Activated T-helper 1 cell treated with anti-CD3 and anti-CD28 coated beads, Interleukin-12 subunit alpha, Interleukin-12 subunit beta, Interleukin-2, Interleukin-4 antibody, amounts not matched to agents 30 ng/mL and 10 ng/mL and 1 ng/mL, durations not matched to agents 14 hours and 24 hours and 36 hours (primary cell): ENCODE data around the gene ADD1. TPM values are rescaled to one million over a fixed set of nuclear protein-coding genes. Genes with fewer than 3 reads are reported as not detected.

Source experiments
- DNase-seq: peaks from one replicate; pipeline ENCODE4 v3.0.0; 2021; ENCODE audit warnings: low spot score
- H3K27ac Mint-ChIP-seq: one replicate; pipeline ENCODE4 v1.8.0; 2021; ENCODE audit warnings: mild to moderate bottlenecking, mixed read lengths
- H3K27me3 Mint-ChIP-seq: one replicate; pipeline ENCODE4 v1.8.0; 2022; ENCODE audit warnings: mild to moderate bottlenecking, moderate library complexity, mixed read lengths; ENCODE audit not compliant: insufficient read depth
- H3K36me3 Mint-ChIP-seq: one replicate; pipeline ENCODE4 v1.8.0; 2021; ENCODE audit warnings: low read depth, mixed read lengths
- H3K4me1 Mint-ChIP-seq: one replicate; pipeline ENCODE4 v1.8.0; 2021; ENCODE audit warnings: low read depth, mixed read lengths
- H3K4me3 Mint-ChIP-seq: one replicate; pipeline ENCODE4 v1.8.0; 2021; ENCODE audit warnings: mild to moderate bottlenecking, moderate library complexity, mixed read lengths
- H3K9me3 Mint-ChIP-seq: one replicate; pipeline ENCODE4 v1.8.0; 2021; ENCODE audit warnings: mixed read lengths
- intact Hi-C: fragments of 100-400 bp; cut with micrococcal nuclease; formaldehyde crosslinking; loops from one replicate; pipeline ENCODE4 v1.15.1; 2024
- total RNA-seq: library from RNA; stranded (reverse); gene quantifications from 2 replicates; pipeline ENCODE4 v1.2.3, GENCODE V29; 2022

The ADD1 gene
- total RNA-seq, 1 donor from 2014 or later = 200 TPM

DNA sequence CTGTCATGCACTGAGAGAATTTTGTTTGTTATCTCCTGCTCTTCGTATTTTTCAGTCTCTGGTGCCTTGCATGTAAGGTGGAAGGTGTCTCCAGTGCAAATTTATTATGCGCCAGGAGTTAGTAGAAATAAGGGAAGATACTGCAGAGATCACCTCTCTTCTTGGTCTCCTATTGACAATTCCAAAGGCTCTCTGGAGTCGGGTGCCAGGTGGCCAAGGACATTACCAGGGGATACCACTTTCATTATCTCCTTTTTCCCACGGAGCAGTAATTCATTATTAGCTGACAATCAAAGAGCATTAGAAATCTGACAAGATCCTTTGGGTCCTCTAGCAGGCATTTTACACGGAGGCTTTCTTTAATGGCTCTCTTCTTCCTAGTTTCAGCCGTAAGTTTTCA is 26.0 kb downstream of the ADD1 start:
- Mint-ChIP-seq H3K27me3 (no peaks in the 10 kb centered on the region), H3K9me3 (no peaks in the 10 kb centered on the region), H3K36me3 (peaks cover 7% of the 10 kb centered on the region), H3K4me1 (peaks cover 53% of the 10 kb centered on the region), H3K27ac (no peak overlapping the region), H3K4me3 (no peak overlapping the region)
- no peak for DNase-seq
- intact Hi-C loops = no loop called here

DNA sequence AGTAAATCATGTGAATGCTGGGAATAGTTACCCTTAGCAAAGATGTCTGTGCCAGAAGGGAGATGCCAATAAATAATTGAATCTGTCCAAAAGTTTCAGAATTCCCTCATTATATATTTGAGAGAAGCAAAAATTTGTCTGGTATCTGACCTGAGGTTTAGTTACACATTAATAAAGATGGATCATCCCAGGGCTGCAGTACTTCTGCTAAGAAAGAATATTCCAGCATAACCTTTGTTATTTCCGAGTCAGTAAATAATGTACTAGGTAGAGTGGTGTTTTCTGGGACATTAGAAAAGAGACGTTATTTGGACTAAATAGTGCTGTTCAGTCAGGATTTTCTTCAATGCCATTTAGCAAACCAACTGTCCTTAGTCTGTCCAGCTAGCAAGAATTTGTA is 26.4 kb downstream of the ADD1 start:
- intact Hi-C loops = no loop called here
- H3K27ac Mint-ChIP-seq = no peak overlapping the region
- no peaks in the 10 kb centered on the region for H3K9me3 Mint-ChIP-seq
- H3K4me3 Mint-ChIP-seq = no peak overlapping the region
- peaks cover 7% of the 10 kb centered on the region for H3K36me3 Mint-ChIP-seq
- no peak for DNase-seq
- H3K27me3 Mint-ChIP-seq = no peaks in the 10 kb centered on the region
- peaks cover 53% of the 10 kb centered on the region for H3K4me1 Mint-ChIP-seq

DNA sequence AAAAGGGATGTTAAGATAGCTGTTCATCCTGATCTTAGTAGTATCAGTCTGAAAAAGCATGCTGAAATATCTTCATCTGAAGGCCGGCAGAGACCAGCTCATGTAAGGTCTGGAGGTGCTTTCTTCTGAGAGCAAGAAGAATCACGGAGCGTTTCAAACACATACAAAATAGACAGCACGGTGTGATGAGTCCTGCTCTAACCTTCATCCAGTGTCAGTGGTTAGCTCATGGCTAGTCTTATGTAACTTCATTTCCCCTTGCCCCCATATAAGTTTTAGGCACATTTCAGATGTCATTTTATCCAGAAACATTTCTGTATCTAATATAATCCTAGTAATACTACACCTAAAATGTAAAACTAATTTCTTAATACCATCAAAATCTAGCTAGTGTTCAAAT is 27.8 kb downstream of the ADD1 start:
- Mint-ChIP-seq H3K4me3 (no peak overlapping the region), H3K9me3 (no peaks in the 10 kb centered on the region)
- intact Hi-C loops = no loop called here

DNA sequence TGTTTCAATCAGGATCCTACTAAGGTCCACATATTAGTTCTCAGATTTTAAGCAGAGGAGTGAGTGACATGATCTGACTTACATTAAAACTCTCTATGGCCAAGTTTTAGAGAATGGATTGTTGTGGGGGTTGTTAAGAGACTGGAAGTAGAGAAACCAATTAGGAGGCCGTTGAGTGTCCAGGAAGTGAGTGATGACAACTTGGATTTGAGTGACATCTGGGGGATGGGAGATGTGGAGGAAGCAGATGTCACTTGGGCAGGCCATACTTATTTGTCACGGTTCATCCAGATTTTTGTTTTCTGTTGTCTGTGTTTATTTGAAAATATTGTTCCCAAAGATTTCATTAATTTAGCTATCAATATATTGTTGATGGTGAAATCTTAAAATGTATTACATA is 28.3 kb downstream of the ADD1 start:
- Mint-ChIP-seq H3K9me3 (no peaks in the 10 kb centered on the region), H3K4me3 (no peak overlapping the region), H3K27me3 (no peaks in the 10 kb centered on the region), H3K36me3 (peaks cover 16% of the 10 kb centered on the region), H3K4me1 (peaks cover 63% of the 10 kb centered on the region), H3K27ac (peak overlapping the region; percentile 18)
- DNase-seq = no peak
- intact Hi-C loops = no loop called here

More for the DNA sequence above, 27.8 kb downstream of the ADD1 start:
- Mint-ChIP-seq H3K36me3 (peaks cover 15% of the 10 kb centered on the region), H3K27ac (no peak overlapping the region), H3K27me3 (no peaks in the 10 kb centered on the region), H3K4me1 (peaks cover 63% of the 10 kb centered on the region)
- no peak for DNase-seq

DNA sequence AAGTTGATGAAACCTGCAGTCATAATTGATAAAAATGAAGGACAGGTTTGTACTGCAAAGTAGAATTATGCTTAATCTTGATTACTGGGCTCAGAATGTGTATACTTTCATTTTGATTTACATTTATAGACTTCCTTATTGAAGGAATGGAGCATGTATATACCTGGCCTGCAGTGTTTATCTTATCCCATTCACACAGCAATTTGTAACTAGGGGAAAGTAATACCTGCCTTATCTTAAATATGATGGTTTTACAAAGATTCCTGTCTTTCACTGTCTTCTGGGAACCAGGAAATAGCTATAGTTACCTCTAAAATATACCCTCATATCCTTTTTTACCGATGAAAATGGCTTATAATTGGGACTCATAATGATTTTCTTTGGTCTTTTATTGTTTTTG is 29.7 kb downstream of the ADD1 start:
- Mint-ChIP-seq H3K4me1 (peaks cover 63% of the 10 kb centered on the region), H3K27me3 (no peaks in the 10 kb centered on the region), H3K9me3 (no peaks in the 10 kb centered on the region), H3K4me3 (no peak overlapping the region), H3K27ac (no peak overlapping the region), H3K36me3 (peaks cover 22% of the 10 kb centered on the region)
- DNase-seq = no peak
- intact Hi-C loops = no loop called here

DNA sequence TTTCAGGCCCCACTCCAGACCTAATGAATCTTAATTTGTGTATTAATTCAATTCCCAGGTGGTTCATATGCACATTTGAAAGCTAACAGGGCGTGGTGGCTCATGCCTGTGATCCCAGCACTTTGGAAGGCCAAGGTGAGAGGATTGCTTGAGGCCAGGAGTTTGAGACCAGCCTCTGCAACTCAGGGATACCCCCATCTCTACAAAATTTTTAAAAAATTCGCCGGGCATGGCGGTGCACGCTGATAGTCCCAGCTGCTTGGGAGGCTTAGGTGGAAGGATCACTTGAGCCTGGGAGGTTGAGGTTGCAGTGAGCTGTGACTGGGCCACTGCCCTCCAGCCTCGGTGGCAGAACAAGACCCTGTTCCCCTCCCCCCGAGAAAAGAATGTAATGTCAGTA is 31.2 kb downstream of the ADD1 start:
- intact Hi-C loops = no loop called here
- no peak for DNase-seq
- Mint-ChIP-seq H3K36me3 (peaks cover 24% of the 10 kb centered on the region), H3K4me1 (peaks cover 52% of the 10 kb centered on the region), H3K4me3 (no peak overlapping the region), H3K27me3 (no peaks in the 10 kb centered on the region), H3K9me3 (no peaks in the 10 kb centered on the region), H3K27ac (no peak overlapping the region)

DNA sequence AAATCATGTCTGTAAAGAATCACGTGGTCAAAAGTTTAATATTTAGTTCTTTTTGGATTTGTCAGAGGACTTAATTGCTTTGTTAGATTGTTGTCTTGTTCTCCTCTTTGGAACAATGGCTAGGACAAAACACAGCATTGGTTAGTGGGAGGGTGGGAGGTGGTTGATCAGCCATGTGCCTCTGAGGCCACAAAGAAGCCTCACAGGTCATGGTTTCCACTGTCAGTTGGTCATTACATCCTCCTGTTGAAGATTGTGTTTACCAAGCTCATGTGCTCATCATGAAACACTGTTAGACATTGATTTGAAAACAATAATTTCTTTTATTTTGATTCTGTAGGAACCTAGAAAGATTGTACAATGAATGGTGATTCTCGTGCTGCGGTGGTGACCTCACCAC is 31.9 kb downstream of the ADD1 start:
- Mint-ChIP-seq H3K27me3 (no peaks in the 10 kb centered on the region), H3K4me3 (no peak overlapping the region), H3K36me3 (peaks cover 26% of the 10 kb centered on the region), H3K27ac (peak overlapping the region; percentile 30), H3K9me3 (no peaks in the 10 kb centered on the region), H3K4me1 (peaks cover 45% of the 10 kb centered on the region)
- no peak for DNase-seq
- intact Hi-C loops = no loop called here

DNA sequence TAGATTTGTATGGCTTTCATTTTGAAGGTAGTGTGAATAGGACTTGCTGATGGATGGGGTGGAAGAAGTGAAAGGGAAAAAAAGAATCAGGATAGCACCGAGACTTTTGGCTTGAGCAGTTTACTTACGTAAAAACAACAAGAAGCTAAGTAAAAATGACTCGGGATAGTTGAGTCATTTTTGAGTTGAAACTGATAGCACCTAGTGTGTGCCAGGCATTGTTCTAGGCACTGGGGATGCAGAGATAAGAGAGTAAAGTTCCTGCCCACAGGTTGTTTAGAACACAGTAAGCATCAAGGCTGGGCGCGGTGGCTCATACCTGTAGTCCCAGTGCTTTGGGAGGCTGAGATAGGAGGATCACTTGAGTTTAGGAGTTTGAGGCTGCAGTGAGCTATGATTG is 34.7 kb downstream of the ADD1 start:
- Mint-ChIP-seq H3K27ac (peak overlapping the region; percentile 49), H3K4me3 (no peak overlapping the region), H3K36me3 (peaks cover 26% of the 10 kb centered on the region), H3K4me1 (peaks cover 26% of the 10 kb centered on the region), H3K27me3 (no peaks in the 10 kb centered on the region), H3K9me3 (no peaks in the 10 kb centered on the region)
- no peak for DNase-seq
- intact Hi-C loops = no loop called here

DNA sequence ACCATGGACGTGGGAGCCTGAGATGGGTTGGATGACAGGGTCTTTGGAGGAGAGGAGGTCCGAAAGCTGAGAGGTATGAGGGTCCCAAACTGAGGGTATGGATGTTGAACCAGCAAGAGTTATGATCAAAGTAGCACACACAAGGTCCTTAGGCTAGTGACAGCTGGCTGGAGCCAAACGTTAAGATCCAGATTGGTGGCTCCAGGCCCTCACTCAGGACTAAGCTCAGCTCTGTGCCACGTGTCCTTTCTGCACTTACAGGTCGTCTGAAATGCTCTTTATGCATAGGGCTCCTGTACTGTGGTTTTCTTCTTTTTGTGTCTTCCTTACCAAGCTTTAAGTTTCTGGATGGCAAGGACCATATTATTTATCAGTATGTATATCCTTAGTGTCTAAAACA is 35.4 kb downstream of the ADD1 start:
- Mint-ChIP-seq H3K36me3 (peaks cover 27% of the 10 kb centered on the region), H3K9me3 (no peaks in the 10 kb centered on the region), H3K27ac (no peak overlapping the region), H3K4me1 (peaks cover 24% of the 10 kb centered on the region), H3K4me3 (no peak overlapping the region), H3K27me3 (no peaks in the 10 kb centered on the region)
- no peak for DNase-seq
- intact Hi-C loops = no loop called here

DNA sequence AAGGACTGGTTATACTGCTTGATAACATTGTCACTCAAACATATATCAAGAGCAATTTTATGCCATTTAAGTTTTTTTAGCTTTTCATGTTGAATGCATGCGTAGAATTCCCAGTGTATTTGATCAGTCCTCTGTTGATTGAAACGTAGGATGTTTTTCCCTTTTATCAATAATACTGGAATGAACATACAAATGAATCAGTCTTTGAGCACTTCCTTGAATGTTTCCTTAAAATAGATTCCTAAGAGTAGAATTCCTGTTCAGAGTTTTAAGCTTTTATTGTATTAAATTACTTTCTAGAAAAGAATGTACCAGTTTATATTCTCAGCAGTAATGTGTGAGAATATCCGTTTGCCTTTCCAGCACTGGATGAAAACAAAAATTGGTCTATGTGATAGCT is 37.8 kb downstream of the ADD1 start:
- Mint-ChIP-seq H3K4me1 (peaks cover 20% of the 10 kb centered on the region), H3K9me3 (no peaks in the 10 kb centered on the region), H3K4me3 (no peak overlapping the region), H3K27me3 (no peaks in the 10 kb centered on the region), H3K36me3 (peaks cover 31% of the 10 kb centered on the region), H3K27ac (no peak overlapping the region)
- no peak for DNase-seq
- intact Hi-C loops = no loop called here

DNA sequence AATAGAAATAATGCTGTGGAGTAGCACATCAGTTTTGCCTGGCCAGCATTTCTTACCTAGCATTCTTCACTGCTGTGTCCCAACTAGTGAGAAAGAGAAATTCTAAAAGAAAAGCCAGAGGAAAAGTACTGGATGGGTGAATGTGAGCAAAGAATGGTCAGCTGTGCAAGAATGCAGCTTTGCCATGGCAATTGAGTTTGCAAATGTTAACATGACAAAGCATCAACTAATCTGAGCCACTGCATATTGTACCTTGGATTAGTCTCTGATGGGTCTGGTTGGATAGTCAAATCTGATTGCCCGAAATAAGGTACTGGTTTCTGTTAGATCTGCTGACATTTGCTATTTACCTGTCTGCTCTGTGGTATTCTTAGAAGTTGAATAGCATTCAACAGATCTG is 38.7 kb downstream of the ADD1 start:
- H3K4me1 Mint-ChIP-seq = peaks cover 19% of the 10 kb centered on the region
- DNase-seq = no peak
- no peak overlapping the region for H3K27ac Mint-ChIP-seq
- intact Hi-C loops = no loop called here
- no peak overlapping the region for H3K4me3 Mint-ChIP-seq
- no peaks in the 10 kb centered on the region for H3K27me3 Mint-ChIP-seq
- H3K9me3 Mint-ChIP-seq = no peaks in the 10 kb centered on the region
- H3K36me3 Mint-ChIP-seq = peaks cover 33% of the 10 kb centered on the region

DNA sequence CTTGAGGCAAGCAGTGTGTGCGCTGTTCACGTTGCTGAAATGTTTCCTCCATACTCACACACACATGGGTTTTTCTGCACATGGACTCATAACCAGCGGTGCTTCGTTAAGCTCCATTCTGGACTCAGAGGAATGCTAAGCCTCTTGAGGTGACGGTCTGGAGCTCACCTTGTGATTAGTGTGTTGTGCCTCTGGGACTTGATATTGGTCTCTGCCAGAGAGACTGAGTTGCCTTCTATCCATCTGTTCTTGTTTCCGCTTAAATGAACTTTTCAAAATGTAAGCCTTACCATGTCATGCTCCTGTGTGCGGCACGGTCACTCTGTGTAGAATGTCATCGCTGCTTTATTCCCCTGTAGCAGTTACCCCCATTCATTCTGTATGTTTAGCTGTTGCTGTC is 42.5 kb downstream of the ADD1 start:
- no peak for DNase-seq
- Mint-ChIP-seq H3K4me1 (peaks cover 8% of the 10 kb centered on the region), H3K27me3 (no peaks in the 10 kb centered on the region), H3K4me3 (no peak overlapping the region), H3K36me3 (peaks cover 29% of the 10 kb centered on the region), H3K27ac (no peak overlapping the region), H3K9me3 (no peaks in the 10 kb centered on the region)
- intact Hi-C loops = no loop called here

DNA sequence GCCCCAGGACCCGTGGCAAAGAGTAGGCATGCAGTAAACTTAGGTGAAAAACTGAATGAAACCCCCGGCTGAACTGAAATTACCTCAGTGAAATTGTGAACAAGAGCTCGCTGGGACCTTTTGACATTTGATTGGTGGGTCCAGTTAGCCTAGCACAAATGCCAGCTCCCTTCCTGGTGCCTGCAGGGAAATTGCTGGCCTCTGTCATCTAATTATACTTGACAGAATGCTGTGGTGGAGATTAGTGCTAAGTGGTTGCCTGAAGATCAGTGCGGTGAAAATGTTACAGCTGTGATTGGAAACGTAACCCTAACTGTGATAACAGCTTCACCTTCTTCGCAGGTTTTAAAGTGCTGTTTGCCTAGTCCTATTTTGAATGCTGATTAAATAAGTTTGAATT is 43.0 kb downstream of the ADD1 start:
- intact Hi-C loops = no loop called here
- peaks cover 30% of the 10 kb centered on the region for H3K36me3 Mint-ChIP-seq
- H3K4me3 Mint-ChIP-seq = no peak overlapping the region
- DNase-seq = no peak
- no peak overlapping the region for H3K27ac Mint-ChIP-seq
- H3K4me1 Mint-ChIP-seq = peaks cover 11% of the 10 kb centered on the region
- no peaks in the 10 kb centered on the region for H3K9me3 Mint-ChIP-seq
- H3K27me3 Mint-ChIP-seq = no peaks in the 10 kb centered on the region

DNA sequence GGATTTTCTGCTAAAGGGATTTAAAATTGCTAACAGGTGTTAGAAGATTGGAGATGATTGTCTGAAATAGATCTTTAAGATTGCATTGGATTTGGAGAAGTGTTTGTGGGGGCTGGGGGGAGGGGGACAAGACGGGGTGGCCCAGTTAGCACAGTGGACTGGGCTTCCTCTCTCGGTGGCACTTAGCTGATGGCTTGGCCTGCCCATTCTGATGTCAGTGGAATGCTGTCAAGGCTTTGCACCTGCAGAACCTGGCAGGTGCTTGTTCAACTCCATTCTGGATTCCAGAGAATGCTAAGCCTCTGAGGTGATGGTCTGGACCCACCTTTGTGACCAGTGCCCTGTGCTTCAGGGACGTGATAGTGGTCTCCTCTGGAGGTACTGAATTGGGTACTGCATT is 43.7 kb downstream of the ADD1 start:
- Mint-ChIP-seq H3K4me3 (no peak overlapping the region), H3K36me3 (peaks cover 31% of the 10 kb centered on the region), H3K9me3 (no peaks in the 10 kb centered on the region), H3K4me1 (peaks cover 13% of the 10 kb centered on the region), H3K27me3 (no peaks in the 10 kb centered on the region), H3K27ac (no peak overlapping the region)
- intact Hi-C loops = no loop called here
- DNase-seq = no peak
